Mammary epithelial cell (primary cell): ENCODE results near the gene GPC5.

Experiments
- CTCF ChIP-seq, 2 donors: IDR thresholded peaks in 1 of 2; conservative IDR thresholded peaks in 1 of 2; 2 replicates each; pipeline ENCODE4 v1.5.1; 2011 to 2012; ENCODE audit warnings: inconsistent platforms in 2 of 2, low read length in 2 of 2, mild to moderate bottlenecking in 2 of 2, control low read depth in 1 of 2, low read depth in 1 of 2; ENCODE audit not compliant: insufficient read depth in 1 of 2; ENCODE audit errors: extremely low read depth in 1 of 2
- EZH2 ChIP-seq: IDR thresholded peaks from 2 replicates; pipeline ENCODE4 v1.6.1; 2012; ENCODE audit warnings: low read length, inconsistent platforms, borderline replicate concordance

DNA sequence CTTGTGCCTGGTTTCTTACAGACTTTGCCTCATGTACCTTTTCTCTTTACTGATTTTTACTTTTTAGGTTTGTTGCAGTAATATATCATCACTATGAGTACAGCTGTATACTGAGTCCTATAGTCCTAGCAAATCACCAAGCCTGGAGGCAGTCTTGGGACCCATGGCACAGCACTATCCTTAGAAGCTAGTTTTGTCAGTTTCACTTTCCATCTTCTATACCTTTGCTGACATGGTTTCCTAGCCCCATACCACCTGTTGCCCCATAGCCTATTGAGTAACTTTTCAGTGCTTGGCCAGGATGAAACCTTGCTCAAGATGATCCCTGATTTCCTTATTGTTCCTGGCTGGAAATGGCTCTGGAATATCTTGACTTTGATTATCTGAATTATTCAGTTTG is 826.4 kb downstream of the GPC5 start:
- TF ChIP-seq CTCF (conservative IDR thresholded peaks at IDR 0.05 in 1 of 2, IDR thresholded peaks at IDR 0.05 in 1 of 2; ENCODE audit: extremely low read depth in 1 of 2, insufficient read depth in 1 of 2, low read depth in 1 of 2, low read length in 2 of 2) (no peak), EZH2 (no peak)
